NCI-H526 treated with DMSO at 0.1 percent for 48 hours (cell line): ENCODE results near the gene PTCD1.
"Not testable (repeated sequence)": the region's sequence is repeated elsewhere in the genome, so short reads cannot be mapped to it uniquely, and the experiment has no call there.

ENCODE experiments used
- DNase-seq: peaks from one replicate; lab custom pipeline; 2025; lab: John Stamatoyannopoulos, UW

PTCD1 gene

GRCh38 chr7:99451936-99452335, 13.3 kb upstream of the PTCD1 start:
- no peak for DNase-seq

DNA sequence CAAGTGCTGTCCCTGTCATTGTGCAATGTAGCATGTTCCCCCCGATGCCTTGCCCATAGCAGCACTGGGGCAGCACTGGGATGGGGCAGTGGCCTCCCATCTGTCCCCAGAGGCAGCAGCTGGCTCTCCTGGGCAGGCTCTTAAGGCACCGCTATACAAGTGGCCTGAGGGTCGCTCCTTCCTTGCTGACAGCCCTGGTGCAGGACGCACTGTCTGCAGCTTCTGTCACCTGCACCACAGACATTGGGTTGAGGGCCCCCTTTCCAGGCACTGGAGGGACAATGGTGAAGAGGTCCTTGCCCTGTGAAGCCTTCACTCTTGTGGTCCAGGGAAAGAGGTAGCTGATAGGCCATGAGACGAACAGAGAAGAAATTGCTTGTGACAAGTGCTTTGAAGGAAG, 10.7 kb upstream of the PTCD1 start:
- no peak for DNase-seq

DNA sequence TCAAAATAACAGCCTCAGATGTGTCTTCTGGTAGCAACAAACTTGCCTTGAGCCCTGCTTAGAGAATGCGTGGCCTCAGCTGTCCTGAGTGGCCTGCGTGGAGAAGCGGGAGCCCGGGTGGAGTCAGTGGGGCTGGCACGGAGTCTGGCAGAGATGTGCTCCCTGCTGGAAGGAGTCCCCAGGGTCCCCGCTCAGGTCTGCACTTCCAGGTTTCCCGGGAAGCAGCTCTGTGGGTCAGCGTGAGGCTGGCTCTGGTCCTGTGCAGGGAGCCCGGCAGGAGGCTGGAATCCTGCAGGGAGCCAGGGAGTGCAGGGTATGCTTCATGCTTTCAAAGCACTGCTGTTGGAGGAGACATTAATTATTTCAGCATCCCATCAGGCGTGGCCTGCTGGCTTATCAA, 10.3 kb upstream of the PTCD1 start:
- no peak for DNase-seq

- DNase-seq, result no peak
Observed at GRCh38 chr7:99447943-99448342, 9.3 kb upstream of the PTCD1 start.

- DNase-seq, result no peak
Observed at GRCh38 chr7:99446096-99446495, 7.5 kb upstream of the PTCD1 start.

DNA sequence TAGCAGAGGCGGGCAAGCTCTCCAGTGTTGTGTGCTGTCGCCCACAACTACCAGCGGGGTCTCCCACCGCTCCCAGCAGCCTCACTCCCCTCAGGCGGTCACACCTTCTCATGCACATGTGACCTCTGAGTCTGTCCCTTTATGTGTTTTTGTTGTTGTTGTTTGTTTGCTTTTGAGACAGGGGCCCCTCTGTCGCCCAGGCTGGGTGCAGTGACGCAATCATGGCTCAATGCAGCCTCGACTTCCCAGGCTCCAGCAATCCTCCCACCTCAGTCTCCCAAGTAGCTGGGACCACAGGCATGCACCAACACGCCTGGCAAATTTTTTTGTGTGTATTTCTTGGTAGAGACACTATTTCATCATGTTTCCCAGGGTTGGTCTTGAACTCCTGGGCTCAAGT, 1.6 kb upstream of the PTCD1 start:
- DNase-seq, result no peak

DNA sequence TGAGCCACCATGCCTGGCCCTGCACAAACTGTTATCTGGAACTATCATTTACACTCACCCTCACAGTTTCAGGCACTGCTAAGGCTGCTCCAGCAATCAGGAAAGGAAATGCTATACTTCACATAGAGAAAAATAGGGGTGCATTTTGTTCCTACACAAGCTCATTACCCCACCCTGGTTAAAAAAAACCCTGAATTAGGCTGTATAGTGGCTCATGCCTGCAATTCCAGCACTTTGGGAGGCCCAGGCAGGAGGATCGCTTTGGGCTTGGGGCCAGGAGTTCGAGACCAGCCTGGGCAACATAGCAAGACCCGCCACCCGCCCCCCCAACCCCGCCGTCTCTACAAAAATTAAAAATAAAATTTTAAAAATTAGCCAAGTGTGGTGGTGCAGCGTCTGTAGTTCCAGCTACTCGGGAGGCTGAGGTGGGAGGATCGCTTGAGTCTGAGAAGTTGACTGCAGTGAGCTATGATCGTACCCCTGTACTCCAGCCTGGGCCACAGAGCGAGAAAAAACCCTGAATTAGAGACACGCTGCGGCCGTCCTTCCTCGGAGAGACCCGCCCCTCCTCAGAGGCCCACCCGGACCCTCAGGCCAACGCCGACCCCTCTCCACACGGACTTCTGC, 539 bp downstream of the PTCD1 start:
- no peak for DNase-seq

GRCh38 chr7:99433158-99433557, 5.4 kb downstream of the PTCD1 start:
- no peak for DNase-seq

- not testable (repeated sequence) for DNase-seq
Observed at GRCh38 chr7:99431756-99432540, 6.7 kb downstream of the PTCD1 start.

DNA sequence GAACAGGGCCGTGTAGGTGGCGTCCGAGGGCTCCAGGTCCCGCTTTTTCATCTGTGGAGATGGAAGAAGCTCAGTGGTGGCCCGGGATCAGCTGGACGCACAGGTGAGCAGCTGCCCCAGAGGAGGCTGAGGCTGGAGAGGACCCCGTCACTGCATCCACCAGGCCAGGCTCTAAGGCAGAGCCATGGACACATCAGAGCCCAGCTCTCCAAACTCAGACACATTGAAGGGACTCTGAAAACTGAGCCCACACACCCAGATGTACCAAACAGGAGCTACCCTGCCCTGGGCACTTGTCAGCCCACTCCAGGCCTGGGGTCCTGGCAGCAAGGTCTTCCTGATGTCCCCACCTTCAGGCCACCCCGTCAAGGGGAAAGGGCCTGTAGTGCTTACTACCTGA, 8.8 kb downstream of the PTCD1 start:
- no peak for DNase-seq

- no peak for DNase-seq
Observed at GRCh38 chr7:99428972-99429566, 9.5 kb downstream of the PTCD1 start.

DNA sequence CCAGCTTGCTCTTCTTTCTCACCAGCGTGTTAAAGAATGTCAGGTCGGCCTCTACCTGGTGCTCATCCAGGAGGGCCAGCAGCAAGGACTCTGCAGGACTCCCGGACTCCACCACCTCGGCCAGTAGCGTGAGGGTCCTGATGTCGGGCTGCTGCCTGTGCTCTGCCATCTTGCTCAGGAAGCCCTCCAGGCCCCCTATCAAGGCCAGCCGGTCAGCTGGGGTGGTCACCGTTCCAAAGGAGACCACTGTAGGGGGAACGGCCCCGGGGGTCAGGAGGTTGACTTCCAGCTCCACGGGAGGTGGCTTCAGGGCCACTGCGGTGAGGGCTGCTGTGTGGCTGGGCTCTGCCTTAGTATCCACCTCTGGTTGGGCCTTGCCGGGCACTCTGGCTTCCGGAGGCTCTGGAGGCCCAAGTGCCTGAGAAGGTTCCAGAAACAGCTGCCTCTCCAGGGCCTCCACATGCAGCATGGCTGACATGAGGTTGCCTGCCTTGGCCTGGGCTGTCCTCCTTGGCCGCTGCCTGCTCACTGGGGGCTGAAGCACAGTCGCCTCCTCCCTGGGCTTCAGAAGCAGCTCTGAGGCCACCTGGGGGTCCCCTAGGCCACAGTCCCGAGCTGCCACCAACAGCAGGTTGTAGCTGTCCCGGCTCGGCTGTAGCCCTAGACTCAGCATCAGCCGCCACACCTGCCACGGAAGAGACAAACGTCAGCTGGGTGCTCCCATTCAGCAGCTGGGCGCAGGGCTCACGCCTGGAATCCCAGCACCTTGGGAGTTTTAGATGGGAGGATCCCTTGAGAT, 13.5 kb downstream of the PTCD1 start:
- DNase-seq, result no peak

- peak; percentile 81 for DNase-seq
Observed at GRCh38 chr7:99422625-99423024, 16.0 kb downstream of the PTCD1 start.

DNA sequence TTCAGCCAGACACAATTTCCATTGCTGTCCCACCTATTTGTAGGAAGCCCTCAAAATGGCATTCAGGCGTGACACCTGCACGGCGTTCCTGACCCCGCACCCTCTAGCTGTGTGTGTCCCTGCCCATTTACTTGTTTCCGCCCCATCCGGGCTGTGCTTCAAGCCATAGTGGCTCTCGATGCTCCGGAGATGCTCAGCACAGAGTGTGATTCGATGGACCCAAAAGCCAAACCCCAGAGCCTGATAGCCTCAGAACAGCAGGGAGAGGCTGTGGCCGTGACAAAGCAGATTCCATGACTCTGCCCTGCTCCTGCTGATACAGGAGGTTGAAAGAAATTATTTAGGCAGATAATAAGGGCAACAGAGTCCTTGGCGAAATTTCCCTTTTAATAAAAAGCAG, 16.4 kb downstream of the PTCD1 start:
- DNase-seq, result no peak

GRCh38 chr7:99420986-99421385, 17.6 kb downstream of the PTCD1 start:
- DNase-seq, result no peak

- no peak for DNase-seq
Observed at GRCh38 chr7:99420213-99420612, 18.4 kb downstream of the PTCD1 start.

DNA sequence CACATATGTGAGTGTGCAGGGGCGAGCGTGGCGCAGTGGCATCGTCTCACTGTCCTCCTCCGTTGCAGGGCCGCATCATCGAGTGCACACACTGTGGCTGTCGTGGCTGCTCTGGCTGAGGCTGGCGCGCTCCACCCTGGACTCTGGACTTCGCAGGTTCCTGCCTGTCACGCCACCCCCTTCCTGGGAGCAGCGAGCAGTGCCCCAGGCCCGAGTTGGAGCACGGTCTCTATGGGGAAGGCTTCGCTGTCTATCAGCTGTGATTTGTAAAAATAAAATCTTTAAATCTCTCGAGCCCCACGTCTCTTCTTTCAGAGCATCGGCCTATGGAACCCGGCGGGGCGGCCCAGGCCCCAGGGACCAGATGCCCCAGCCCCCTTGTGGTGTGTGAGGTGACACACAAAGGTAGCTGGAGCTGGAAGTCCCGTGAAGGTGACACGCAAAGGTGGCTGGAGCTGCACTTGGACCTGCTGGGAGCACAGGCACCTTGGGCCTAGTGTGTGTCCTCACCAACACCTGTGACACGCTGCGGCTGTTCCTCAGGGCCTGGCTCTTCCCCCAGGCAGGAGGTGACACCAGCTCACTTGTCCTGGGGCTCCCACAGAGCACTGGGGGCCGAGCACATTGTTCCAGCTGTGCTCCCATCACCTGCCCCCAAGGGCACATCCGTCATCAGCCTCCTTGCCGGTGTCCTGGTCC, 19.1 kb downstream of the PTCD1 start:
- DNase-seq, result no peak

DNA sequence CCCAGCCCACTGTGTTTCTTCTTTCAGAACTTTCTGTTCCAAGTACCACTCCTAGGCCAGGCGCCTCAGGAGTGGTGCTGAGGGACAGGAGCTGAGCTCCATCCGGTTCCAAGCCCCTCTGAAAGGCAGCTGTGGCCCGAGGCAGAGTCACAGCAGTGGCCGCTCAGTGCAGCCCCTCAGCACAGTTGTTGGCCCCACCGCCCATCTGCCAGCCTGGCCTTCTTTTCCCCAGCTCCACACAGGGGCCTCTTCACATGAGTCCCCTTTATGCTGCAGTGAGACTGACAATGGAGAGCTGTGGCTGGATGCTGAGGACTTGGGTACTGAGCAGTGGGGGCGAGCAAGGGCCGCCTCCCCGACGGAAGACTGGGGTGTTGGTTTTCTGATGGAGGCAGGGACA, 20.3 kb downstream of the PTCD1 start:
- no peak for DNase-seq

GRCh38 chr7:99415513-99416127, 23.0 kb downstream of the PTCD1 start:
- DNase-seq, result peak; percentile 5

DNA sequence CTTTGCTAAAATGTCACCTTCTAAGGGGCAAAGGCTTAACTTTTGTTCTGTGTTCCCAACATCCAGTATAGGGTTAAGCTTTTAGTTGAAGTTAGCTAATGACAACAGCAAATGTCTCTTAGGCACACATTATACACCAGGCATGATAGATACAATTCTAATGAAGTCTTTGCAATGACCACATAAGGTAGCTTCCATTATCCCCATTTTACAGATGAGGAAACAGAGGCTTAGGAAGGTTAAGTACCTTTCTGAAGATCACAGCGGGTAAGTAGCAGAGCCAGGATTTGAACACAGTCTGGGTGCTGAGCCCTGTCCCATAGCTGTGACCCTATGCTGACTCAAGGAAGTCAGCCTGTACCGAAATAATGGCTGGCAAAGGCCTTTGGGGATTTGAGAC, 28.0 kb downstream of the PTCD1 start:
- no peak for DNase-seq

DNA sequence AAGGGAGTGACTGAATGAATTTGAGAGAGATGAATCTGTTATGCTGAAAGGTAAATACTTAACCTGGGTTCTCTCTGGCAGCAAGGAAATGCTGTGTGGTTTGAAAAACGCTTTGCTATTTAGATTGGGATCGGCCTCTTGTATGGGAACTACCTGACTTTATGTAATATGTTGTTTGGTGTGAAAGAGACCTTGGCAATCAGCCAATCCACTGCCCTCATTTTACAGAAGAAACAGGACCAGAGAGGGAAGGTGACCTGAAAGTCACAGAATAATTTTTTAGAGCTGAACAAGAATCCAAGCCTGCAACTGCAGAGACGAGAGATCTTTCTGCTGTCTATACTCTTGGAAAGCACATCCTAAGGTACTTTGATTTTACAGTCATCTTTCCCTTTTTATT, 28.8 kb downstream of the PTCD1 start:
- no peak for DNase-seq

DNA sequence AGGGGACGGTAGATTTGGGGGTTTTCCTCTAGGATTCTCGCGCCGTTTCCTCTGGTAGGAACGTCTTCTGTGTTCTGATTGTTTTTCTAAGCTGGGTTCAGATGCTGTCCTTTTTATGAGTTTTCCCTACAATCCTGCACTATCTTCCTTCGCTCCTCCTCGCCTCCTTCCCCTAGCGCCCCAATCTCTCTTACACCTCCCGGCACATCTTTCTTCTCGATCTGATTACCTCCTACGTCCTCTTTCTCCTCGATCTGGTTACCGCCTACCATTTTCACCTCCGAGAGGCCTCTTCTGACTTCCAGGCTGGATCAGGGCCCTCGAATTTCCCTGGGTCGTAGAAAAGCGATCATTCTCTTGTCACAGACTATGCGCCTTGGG, 29.4 kb downstream of the PTCD1 start:
- DNase-seq, result no peak
